NCI-H1436 treated with DMSO at 0.1 percent for 48 hours (cell line): Measurements from ENCODE around the gene PRDM12.

Source experiments
- DNase-seq: peaks from one replicate; lab custom pipeline; 2025; lab: John Stamatoyannopoulos, UW

Gene PRDM12

DNA sequence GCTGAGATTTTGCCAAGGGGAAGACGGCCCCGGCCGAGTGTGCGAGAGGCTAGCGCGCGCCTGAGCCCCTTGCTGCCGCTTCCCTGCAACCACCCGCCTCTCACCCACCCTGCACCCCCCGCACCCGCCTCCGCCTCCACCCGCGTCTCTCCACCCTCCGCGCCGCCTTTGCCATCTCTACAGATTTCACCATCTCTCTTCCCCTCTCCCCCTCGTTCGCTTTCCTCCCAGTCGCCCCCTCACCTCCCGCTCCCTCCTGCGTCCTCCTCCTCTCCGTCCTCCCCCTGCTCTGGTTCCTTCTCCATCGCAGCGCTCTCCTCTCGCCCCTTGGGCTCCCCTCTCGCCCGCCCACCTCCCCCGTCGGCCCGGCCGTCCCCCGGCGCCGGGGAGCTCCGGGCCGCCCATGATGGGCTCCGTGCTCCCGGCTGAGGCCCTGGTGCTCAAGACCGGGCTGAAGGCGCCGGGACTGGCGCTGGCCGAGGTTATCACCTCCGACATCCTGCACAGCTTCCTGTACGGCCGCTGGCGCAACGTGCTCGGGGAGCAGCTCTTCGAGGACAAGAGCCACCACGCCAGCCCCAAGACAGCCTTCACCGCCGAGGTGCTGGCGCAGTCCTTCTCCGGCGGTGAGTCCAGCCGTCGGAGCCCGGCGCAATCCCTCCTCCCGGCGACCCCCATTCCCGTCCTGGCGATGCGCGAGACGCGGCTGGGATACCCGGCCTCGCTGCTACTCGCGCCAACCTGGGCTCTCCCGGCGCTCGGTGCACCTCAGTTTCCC, at the start of gene PRDM12:
Gene PRDM12, plus strand, starts transcription at position 344 of the 778 bp plus-strand sequence. Its CDS starts 60 bp downstream, at position 404.
- no peak for DNase-seq

DNA sequence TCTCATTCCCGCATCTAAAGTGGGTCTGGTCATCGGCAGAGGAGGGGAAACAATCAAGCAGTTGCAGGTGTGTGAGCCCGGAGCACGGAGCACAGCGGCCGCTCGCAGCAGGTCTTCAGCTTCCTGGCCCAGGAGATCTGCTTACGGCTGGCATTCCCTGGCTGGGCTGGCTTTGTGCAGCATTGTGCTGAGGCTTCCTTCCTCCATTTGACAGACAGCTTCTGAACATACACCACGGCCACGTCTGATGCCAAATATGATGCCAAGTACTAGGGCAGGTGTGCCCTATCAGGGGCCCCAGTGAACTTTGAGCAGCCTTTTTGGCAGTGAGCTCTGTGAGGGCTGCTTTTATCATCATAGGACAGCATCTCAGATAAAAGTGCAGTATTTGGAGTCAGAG, 47.9 kb upstream of the PRDM12 start:
- no peak for DNase-seq

DNA sequence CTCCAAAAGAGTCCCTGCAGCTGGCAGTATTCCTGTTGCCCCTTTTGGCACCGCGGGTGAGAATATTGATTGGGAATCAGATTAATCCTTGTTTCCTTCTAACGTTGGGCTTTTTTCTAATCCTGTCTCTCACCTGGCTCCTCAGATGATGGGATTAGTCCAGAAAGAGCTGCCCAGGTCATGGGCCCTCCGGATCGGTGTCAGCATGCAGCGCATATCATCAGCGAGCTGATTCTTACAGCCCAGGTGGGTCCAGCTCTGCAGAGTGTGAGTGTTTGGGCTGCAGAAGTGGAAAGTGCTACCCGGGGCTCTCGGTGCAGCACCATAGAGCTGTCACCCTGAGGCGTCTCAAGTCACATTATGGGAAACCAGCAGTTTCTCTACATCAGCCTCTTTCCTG, 40.9 kb upstream of the PRDM12 start:
- no peak for DNase-seq

- no peak for DNase-seq
Observed at GRCh38 chr9:130624154-130624553, 40.2 kb upstream of the PRDM12 start.

GRCh38 chr9:130626249-130626996, 38.0 kb upstream of the PRDM12 start:
- DNase-seq = no peak

DNA sequence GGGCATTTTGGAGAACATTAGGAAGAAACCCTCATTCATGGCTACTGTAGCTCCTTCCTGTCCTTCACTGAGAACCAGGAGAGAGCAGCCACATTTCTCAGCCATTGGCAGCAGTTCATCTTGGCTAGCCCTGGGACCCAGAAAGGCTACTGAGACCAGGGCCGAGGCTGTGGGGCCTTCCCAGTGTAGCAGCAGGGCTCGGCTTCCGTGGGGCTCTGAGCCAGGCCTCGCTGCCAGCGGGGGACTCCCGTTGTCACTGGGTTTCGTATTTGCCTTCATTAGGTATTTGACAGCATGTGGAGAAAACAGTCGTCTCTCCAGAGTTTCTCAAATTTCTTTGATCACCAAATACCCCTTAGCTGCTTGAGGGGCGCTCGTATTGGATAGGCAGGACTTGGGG, 37.3 kb upstream of the PRDM12 start:
- DNase-seq = no peak

- DNase-seq = no peak
Observed at GRCh38 chr9:130627896-130628792, 36.2 kb upstream of the PRDM12 start.

DNA sequence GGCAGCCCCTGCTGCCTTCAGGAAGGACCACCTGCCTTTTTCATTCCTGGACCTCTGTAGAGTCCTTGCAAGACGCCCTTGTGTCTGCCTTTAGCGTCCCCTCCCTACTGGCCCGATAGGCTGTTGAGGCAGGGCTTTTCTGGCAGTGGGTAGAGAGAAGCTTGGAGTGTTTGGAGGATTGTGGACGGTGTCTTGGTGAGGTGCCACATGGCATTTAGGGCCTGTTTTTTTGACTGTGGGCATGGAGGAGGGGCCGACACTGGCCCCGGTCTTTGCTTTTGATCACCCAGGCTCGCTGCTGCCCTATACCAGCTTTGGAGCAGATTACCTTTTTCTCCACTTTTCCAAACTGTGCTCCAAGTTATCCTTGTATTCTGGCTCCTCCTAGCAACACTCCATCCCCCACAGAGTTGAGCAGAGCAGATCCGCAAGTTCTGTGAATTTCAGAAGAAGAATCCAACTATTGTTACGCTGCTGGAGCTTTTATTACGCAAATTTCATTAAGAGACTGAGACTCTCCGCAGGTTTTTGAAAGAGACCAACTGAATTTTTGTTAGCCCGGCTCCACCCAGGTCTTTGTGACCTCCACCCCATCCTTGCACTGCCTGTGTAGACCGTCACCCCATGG, 34.8 kb upstream of the PRDM12 start:
- no peak for DNase-seq

DNA sequence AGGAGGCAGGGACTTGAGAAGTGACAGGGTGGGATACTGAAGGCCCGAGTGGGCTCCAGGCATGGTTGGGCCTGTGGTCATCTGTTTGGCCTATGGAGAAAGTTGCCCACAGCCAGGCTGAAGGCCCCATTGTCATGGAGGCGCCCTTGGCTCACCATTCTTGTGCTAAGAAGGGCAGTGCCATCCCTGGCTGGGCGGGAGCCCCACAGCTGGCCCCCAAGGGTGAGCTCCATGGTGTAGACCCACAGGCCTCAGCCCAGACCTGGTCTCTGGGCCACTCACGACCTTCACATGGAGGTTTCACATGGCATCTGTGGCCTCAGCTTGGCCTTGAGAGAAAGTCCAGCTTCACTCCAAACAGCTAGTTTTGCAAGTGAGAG, 34.3 kb upstream of the PRDM12 start:
- no peak for DNase-seq

DNA sequence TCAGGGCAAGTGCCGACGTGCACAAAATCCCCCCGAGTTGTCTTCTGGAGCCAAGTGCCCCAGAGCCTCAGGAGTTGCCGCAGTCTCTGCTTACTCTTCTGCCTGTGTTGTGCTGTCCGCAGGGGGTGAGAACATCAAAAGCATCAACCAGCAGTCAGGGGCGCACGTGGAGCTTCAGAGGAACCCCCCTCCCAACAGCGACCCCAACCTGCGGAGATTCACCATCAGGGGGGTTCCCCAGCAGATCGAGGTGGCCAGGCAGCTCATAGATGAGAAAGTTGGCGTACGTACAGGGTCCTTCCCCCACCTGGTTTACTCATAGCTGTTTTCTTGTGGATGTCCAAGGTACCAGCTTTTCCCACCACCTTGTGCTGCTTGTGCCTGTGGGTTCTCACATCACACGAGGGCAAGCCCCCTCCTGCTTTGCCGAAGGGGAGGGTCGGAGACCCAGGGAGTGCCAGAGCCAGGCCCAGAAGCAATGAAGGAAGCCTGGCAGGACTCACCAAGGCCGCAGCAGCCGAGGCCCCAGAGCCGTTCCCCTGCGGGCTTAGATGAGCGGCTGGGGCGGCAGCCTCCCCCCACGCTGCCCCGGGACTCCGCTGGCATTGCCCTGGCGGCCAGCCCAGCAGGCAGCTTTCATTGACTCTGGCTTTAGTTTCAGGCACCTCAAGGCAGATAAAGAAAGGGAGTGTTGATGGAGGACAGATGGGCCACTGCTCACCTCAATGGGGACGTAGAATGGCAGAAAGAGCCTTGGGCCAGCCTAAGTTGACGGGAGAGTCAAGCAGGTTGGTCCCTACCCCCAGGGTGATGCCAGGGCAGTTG, 33.7 kb upstream of the PRDM12 start:
- no peak for DNase-seq

DNA sequence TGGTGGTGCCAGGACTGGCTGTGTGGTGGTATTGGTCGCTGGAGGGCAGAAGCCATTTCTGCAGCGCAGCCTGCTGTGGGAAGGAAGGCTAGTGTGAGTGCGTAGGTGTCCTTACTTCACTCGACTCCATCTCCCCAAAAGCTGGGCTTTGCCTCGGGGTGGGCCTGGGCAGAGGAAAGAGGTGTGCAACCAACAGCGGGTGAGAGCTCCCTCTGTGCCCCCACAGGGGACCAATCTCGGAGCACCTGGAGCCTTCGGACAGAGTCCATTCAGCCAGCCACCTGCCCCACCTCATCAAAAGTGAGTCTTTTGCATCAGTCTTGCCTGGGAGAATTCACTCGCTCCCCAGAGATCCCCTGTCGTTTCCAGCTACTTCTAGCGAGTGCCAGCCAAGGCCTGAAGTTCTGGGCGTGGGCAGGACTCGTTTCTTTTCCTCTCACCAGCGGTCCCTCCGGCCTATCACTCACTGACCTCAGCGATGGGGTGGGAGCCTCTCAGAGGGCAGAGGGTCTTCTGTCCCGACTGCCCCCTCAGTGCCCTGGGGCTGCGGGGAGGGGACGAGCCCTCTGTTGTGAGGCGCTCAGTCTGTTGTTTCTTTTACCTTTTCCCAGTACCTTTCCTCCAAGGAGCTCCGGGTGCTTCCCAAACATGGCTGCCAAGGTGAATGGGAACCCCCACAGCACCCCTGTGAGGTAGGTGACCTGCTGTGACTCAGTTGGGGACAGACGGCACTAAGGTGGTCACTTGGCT, 32.9 kb upstream of the PRDM12 start:
- DNase-seq = no peak

- no peak for DNase-seq
Observed at GRCh38 chr9:130632081-130632710, 32.2 kb upstream of the PRDM12 start.

- DNase-seq = no peak
Observed at GRCh38 chr9:130632841-130633240, 31.6 kb upstream of the PRDM12 start.

- no peak for DNase-seq
Observed at GRCh38 chr9:130633336-130634190, 30.8 kb upstream of the PRDM12 start.

DNA sequence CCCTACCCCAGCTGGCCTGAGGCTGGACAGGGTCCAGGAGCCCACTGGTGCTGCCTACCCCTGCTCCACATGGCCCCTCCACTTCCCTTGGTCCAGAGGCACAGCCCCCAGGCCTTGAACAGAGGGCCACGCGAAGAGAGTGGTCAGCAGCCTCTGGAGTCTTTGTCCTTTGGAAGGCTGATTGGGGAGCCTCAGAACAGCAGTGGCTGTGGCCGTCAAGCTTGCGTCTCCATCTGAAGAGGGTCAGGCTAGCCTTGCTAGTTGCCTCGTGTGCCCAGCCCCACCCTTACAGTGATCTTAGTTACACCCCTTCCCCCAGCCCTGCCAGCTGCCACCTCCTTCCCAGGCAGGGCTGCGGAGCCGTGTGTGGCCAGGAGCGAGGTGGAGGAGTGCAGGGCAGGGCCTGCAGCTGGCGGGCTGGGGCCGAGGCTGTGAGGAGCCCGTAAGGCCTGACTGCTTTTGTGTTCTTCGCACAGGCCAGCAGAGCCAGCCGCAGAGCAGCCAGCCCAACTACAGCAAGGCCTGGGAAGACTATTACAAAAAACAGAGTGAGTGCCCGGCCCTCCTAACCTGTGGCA, 30.1 kb upstream of the PRDM12 start:
- no peak for DNase-seq

- DNase-seq = no peak
Observed at GRCh38 chr9:130634801-130635200, 29.6 kb upstream of the PRDM12 start.

DNA sequence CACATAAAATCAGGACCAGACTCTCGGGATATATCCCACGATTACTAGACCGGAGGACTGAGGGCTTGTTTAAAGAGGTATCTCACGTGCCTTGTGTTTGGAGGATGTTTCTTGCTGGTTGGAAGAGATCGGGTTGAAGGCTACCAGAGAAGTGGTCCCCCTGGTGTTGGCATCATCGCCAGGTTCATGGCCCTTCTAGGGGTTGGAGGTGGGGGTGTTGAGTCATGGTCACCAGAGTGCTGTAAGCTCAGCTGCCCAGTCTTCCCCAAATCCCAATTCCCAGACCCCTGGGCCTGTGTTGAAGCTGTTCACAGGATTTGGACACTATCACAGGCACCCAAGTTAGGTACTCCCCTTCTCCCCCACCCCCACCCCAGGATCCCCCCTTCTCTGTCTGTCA, 29.1 kb upstream of the PRDM12 start:
- DNase-seq = no peak
